Hypothalamus (tissue), 51 donors: Measurements from ENCODE around the gene RINT1.
A peak's percentile ranks its signal among the peaks of the same experiment; 100 is the strongest.
"Not testable (repeated sequence)": the region's sequence is repeated elsewhere in the genome, so short reads cannot be mapped to it uniquely, and the experiment has no call there.

Source experiments
- DNase-seq, 51 donors: peaks; one replicate each; lab custom pipeline; 2025; lab: John Stamatoyannopoulos, UW

RINT1 gene

DNA sequence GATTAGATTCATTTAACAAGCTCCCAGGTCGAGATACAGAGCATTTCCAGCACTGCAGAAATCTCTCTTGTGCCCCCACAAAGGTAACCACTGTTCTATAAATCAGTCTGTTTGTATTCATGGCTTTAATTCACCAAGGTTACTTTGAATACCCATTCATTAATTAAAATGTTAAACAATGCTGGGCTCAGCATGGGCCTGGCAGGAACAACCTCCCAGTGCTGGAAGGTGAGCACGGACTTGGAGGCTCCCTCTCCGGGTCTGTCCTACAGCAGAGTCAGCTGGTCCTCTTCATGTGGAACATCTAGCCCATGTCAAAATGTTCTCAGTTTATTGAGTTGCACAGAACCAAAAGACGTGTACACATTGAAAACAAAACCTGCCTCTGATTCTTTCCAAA is 64.9 kb downstream of the RINT1 start:
- no peak for DNase-seq

DNA sequence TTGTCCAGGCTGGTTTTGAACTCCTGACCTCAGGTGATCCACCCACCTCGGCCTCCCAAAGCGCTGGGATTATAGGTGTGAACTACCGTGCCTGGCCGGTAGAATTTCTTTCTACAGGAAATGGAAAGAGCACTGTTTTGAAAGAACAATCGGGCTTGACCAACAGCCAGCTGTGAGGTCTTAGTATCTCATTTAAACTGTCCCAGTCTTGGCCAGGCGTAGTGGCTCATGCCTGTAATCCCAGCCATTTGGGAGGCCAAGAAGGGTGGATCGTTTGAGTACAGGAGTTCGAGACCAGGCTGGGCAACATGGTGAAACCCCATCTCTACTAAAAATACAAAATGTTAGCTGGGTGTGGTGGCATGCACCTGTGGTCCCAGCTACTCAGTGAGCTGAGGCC is 67.1 kb downstream of the RINT1 start:
- not testable (repeated sequence) for DNase-seq

DNA sequence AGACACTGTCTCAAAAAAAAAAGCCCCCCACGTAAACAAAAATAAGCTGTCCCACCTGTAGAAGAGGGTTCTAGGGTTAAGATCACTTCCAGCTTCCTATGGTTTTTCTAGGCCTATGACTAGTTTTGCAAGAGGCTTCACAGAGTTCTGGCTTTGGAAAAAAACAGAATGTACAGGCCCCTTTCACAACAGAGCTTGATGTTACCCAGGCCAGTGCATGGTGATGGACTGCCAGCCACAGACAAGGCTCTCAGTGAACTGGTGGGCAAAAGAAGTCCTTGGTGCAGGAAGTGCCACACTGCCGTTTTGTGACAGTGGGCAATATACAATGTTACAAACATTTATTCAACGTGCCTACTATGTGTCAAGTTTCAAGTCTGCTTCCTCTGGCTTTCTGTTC is 67.5 kb downstream of the RINT1 start:
- no peak for DNase-seq

DNA sequence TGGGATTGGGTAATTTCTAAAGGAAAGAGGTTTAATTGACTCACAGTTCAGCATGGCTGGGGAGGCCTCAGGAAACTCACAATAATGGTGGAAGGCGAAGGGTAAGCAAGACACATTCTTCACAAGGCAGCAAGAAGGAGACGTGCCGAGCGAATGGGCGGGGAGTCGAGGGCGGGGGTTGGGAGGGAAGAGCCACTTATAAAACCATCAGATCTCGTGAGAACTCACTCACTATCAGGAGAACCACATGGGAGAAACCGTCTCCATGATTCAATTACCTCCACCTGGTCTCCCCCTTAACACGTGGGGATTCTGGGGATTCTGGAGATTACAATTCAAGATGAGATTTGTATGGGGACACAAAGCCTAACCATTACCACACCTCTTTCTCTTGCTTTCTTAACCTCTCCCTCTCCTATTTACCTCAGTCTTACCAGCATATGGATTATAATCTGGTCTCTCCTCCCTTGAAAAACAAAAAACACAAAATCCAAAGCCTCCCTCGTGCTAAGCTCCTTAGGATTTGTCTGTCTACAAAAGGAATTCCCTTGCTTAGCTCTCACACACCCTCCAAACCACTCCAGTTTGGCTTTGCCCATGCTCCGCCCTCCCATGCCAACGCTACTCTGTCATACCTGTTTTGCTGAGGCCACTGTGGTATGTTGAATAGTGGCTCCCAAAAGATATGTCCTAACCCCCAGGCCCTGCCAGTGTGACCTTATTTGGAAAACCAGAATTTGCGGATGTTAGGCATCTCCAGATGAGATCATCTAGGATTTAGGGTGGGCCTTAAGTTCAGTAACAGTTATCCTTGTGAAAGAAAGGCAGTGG is 68.9 kb downstream of the RINT1 start:
- DNase-seq, result no peak

- DNase-seq, result no peak
Observed at GRCh38 chr7:105602325-105603305, 70.6 kb downstream of the RINT1 start.

- peak in 12 of 51 donors; percentile 4 to 29 (median 10) for DNase-seq
Observed at GRCh38 chr7:105610165-105610930, 78.3 kb downstream of the RINT1 start.

DNA sequence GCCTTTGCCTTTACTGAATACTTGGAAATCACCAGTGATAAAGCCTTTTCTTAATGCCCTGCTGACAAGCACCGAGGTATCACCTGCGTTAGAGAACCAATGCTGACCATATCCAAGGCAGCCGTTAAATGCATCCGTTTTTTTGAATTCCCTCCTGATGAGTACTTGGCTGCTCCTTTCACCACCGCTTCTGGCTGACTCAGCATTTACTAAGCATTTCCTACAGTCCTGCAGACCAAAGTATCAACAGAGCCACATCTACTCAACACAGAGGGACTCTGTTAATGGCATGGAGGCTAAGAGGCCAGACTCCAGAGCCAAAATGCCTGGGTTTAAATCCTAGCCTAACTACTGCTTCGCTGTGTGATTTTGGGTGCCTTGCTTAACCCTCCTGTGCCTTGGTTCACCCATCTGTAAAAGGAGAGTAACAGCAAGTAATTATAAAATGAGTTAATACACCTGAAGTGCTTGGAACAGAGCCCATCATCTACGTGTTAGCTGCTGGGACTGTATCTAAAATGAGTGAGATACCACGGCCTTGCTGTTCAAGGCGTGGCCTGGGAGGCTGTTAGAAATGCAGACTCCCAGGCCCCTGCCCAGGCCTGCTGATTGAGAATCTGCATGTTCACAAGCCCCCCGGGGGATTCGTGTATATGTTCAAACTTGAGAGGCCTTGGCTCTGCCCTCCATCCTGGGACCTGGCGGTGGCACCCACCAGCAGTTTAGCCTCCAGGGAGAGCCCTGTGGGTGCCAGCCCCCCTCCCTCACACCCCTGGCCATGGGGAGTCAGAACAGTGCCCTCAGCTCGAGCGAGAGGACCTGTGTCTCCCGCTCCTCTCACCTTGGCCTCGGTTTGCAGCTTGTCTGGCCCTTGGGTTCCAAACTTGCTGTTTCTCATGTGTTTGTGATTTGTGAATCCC is 80.1 kb downstream of the RINT1 start:
- no peak for DNase-seq

DNA sequence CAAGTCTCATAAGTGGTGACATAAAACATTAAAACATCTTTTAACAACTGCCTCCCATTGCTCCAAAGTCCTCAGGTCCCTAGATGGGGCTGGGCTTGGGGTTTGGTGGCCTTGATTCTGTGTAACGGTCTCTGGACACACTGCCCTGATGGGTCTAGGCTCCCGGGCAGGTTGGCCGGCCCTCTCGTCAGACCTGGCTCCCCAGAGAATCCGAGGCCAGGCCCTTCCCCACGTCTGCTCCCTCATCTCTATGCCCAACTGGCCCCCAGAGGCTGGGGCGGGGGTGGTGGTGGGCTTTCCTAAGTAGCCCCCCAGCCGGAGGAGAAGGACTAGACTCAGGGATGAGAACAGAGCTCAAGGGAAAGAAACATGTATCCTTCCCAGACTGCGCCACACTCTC is 80.8 kb downstream of the RINT1 start:
- DNase-seq, result no peak

GRCh38 chr7:105613611-105614330 is 81.8 kb downstream of the RINT1 start:
- DNase-seq, result no peak

GRCh38 chr7:105614341-105614840 is 82.4 kb downstream of the RINT1 start:
- no peak for DNase-seq
